ENCODE data around the gene PODN. TPM values are rescaled to one million over a fixed set of nuclear protein-coding genes. Genes with fewer than 3 reads are reported as not detected.

PODN gene
- total RNA-seq, 1 experiment from 2014 or later: not detected

DNA sequence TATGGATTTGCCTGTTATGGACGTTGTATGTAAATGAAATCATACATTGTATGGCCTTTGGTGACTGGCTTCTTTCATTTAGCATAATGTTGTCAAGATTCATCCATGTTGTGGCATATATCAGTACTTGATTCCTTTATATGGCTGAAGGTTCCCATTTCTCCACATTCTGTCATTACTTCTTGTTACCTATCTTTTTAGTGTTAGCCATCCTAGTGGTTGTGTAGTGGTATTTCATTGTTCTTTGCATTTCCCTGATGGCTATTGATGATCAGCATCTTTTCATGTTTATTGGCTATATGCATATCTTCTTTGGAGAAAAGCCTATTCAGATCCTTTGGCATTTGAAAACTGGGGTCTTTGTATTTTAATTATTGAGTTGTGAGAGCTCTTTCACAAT is 39.8 kb upstream of the PODN start:
- DNase-seq: no peak
- no peak for TF ChIP-seq EZH2 (IDR thresholded peaks at IDR 0.05; ENCODE audit: low read depth)
- TF ChIP-seq, protein P1, sequence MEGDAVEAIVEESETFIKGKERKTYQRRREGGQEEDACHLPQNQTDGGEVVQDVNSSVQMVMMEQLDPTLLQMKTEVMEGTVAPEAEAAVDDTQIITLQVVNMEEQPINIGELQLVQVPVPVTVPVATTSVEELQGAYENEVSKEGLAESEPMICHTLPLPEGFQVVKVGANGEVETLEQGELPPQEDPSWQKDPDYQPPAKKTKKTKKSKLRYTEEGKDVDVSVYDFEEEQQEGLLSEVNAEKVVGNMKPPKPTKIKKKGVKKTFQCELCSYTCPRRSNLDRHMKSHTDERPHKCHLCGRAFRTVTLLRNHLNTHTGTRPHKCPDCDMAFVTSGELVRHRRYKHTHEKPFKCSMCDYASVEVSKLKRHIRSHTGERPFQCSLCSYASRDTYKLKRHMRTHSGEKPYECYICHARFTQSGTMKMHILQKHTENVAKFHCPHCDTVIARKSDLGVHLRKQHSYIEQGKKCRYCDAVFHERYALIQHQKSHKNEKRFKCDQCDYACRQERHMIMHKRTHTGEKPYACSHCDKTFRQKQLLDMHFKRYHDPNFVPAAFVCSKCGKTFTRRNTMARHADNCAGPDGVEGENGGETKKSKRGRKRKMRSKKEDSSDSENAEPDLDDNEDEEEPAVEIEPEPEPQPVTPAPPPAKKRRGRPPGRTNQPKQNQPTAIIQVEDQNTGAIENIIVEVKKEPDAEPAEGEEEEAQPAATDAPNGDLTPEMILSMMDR (conservative IDR thresholded peaks at IDR 0.05): no peak
- BruUV-seq (replicated peaks): no TSS peak
- Histone ChIP-seq H3K4me3 (no peak overlapping the region), H3K9me2 (ENCODE audit: insufficient read depth) (no peaks in the 10 kb centered on the region), H3K4me1 (replicated peaks; ENCODE audit: insufficient read depth) (peaks cover 14% of the 10 kb centered on the region), H3K36me3 (ENCODE audit: low read depth) (peaks cover 9% of the 10 kb centered on the region; the same call in 1 of the 2 replicates), H3F3A (ENCODE audit: insufficient read depth, low read depth) (no peaks in the 10 kb centered on the region), H3K79me2 (ENCODE audit: low read depth) (peaks cover 23% of the 10 kb centered on the region), H3K4me2 (no peak overlapping the region), H4K20me1 (ENCODE audit: insufficient read depth) (no peaks in the 10 kb centered on the region), H3K27me3 (ENCODE audit: insufficient read depth, low read depth) (no peaks in the 10 kb centered on the region), H3K27ac (no peak overlapping the region), H2AFZ (no peak overlapping the region), H3K9me3 (ENCODE audit: insufficient read depth, low read depth) (no peaks in the 10 kb centered on the region)
- intact Hi-C loops (cut with micrococcal nuclease; ENCODE audit: unreplicated experiment): no loop called here
- ChIA-PET CTCF (no interaction called here), POLR2A (ENCODE audit: unreplicated experiment) (no interaction called here)

DNA sequence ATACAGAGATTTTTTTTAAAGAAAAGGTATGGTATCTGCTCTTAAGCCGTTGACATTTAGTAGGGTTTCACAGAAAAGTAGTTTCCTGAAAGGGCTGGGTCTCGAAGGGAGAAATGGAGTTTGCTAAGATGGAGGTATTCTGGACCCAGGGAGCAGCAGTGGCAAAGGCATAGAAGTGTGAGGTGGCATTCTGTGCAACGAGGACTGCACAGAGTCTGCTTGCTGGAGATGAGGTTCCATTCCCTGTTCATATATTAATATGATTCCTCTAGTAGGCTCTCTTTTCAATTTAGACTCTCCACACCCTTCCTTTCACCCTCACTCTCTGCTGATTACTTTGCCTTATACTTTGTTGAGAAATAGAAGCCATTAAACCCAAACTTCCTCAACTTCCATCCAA is 38.5 kb upstream of the PODN start:
- Histone ChIP-seq H2AFZ (no peak overlapping the region), H3K9me2 (ENCODE audit: insufficient read depth) (no peaks in the 10 kb centered on the region), H3K27ac (no peak overlapping the region), H3K4me1 (replicated peaks; ENCODE audit: insufficient read depth) (peaks cover 10% of the 10 kb centered on the region), H3K79me2 (ENCODE audit: low read depth) (peaks cover 12% of the 10 kb centered on the region; the same call in 1 of the 2 replicates), H3K4me3 (no peak overlapping the region), H4K20me1 (ENCODE audit: insufficient read depth) (no peaks in the 10 kb centered on the region), H3K27me3 (ENCODE audit: insufficient read depth, low read depth) (no peaks in the 10 kb centered on the region), H3F3A (ENCODE audit: insufficient read depth, low read depth) (no peaks in the 10 kb centered on the region), H3K9me3 (ENCODE audit: insufficient read depth, low read depth) (no peaks in the 10 kb centered on the region), H3K4me2 (no peak overlapping the region), H3K36me3 (ENCODE audit: low read depth) (0 out of 2 replicates have a peak, but pooled peaks cover 4% of the 10 kb centered on the region)
- TF ChIP-seq, protein P1 (conservative IDR thresholded peaks at IDR 0.05): no peak
- no peak for TF ChIP-seq EZH2 (IDR thresholded peaks at IDR 0.05; ENCODE audit: low read depth)
- intact Hi-C loops (cut with micrococcal nuclease; ENCODE audit: unreplicated experiment): no loop called here
- ChIA-PET CTCF (no interaction called here), POLR2A (ENCODE audit: unreplicated experiment) (no interaction called here)
- BruUV-seq (replicated peaks): no TSS peak
- DNase-seq: no peak

DNA sequence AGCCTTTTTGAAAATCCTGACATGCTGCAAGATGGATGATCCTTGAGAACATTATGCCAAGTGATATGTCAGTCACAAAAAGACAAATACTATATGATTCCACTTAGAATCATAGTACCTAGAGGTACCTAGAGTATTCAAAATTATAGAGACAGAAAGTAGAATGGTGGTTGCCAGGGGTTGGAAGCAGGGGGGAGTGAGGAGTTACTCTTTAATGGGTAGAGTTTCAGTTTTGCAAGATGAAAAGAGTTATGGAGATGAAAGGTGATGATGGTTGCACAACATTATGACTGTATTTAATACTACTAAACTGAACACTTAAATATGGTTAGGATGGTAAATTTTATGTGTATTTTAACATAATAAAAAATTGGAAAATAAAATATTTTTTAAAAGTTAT is 37.9 kb upstream of the PODN start:
- no peaks in the 10 kb centered on the region for H3F3A ChIP-seq (ENCODE audit: insufficient read depth, low read depth)
- peaks cover 10% of the 10 kb centered on the region for H3K4me1 ChIP-seq (replicated peaks; ENCODE audit: insufficient read depth)
- DNase-seq: no peak
- 0 out of 2 replicates have a peak, but pooled peaks cover 12% of the 10 kb centered on the region for H3K79me2 ChIP-seq (ENCODE audit: low read depth)
- no peak overlapping the region for H2AFZ ChIP-seq
- POLR2A ChIA-PET (ENCODE audit: unreplicated experiment): no interaction called here
- CTCF ChIA-PET: no interaction called here
- no TSS peak for BruUV-seq (replicated peaks)
- H3K36me3 ChIP-seq (ENCODE audit: low read depth): 0 out of 2 replicates have a peak, but pooled peaks cover 4% of the 10 kb centered on the region
- no peaks in the 10 kb centered on the region for H4K20me1 ChIP-seq (ENCODE audit: insufficient read depth)
- H3K27me3 ChIP-seq (ENCODE audit: insufficient read depth, low read depth): no peaks in the 10 kb centered on the region
- no peak overlapping the region for H3K4me3 ChIP-seq
- intact Hi-C loops (cut with micrococcal nuclease; ENCODE audit: unreplicated experiment): no loop called here
- no peaks in the 10 kb centered on the region for H3K9me2 ChIP-seq (ENCODE audit: insufficient read depth)
- H3K27ac ChIP-seq: no peak overlapping the region
- TF ChIP-seq EZH2 (IDR thresholded peaks at IDR 0.05; ENCODE audit: low read depth): no peak
- TF ChIP-seq, protein P1 (conservative IDR thresholded peaks at IDR 0.05): no peak
- no peaks in the 10 kb centered on the region for H3K9me3 ChIP-seq (ENCODE audit: insufficient read depth, low read depth)
- H3K4me2 ChIP-seq: no peak overlapping the region
